HepG2 (cell line): ENCODE data around the gene GNA12.

Source experiments
- FOSL1 ChIP-seq: sonication (generic); formaldehyde crosslinking; IDR thresholded peaks from 2 replicates; pipeline ENCODE4 v1.9.0; 2021; ENCODE audit warnings: missing genetic modification reagents, borderline replicate concordance
- MYNN ChIP-seq: sonication (generic); formaldehyde crosslinking; IDR thresholded peaks from 2 replicates; pipeline ENCODE4 v1.4.0; 2020; ENCODE audit warnings: mild to moderate bottlenecking, low read depth, missing genetic modification reagents
- POLR2A ChIP-seq, 2 experiments: IDR thresholded peaks; 2 replicates each; pipeline ENCODE4 v1.6.1; 2011; ENCODE audit warnings: low read depth in 2 of 2, low read length in 2 of 2, mild to moderate bottlenecking in 1 of 2, moderate library complexity in 1 of 2; ENCODE audit not compliant: insufficient read depth in 1 of 2
- XRCC5 ChIP-seq: fragments of 200-400 bp; formaldehyde crosslinking; optimal IDR thresholded peaks from 2 replicates; pipeline ENCODE3; 2017; ENCODE audit warnings: mild to moderate bottlenecking, low read length
- TF ChIP-seq, protein P1 (sequence below): sonication (generic); formaldehyde crosslinking; IDR thresholded peaks from 2 replicates; pipeline ENCODE4 v1.5.0; 2020; ENCODE audit warnings: mild to moderate bottlenecking, missing genetic modification reagents, moderate library complexity

DNA sequence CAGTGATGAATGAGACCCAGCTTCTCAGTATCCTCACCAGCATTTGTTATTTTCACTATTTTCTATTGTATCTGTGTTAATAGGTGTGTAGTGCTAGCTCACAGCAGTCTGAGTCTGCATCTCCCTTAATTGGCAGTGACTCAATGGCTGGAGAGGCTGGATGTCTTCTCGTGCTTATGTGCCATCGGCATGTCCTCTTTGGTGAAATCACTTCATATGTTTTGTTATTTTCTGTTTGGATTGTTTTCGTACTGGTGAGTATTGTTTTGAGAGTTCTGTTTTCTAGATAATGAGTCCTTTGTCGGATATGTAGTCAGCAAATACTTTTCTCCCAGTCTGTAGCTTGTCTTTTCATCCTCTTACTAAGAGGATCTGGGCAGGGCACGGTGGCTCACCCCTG is 90.0 kb downstream of the GNA12 start:
- no peak for TF ChIP-seq XRCC5
- TF ChIP-seq, protein P1, sequence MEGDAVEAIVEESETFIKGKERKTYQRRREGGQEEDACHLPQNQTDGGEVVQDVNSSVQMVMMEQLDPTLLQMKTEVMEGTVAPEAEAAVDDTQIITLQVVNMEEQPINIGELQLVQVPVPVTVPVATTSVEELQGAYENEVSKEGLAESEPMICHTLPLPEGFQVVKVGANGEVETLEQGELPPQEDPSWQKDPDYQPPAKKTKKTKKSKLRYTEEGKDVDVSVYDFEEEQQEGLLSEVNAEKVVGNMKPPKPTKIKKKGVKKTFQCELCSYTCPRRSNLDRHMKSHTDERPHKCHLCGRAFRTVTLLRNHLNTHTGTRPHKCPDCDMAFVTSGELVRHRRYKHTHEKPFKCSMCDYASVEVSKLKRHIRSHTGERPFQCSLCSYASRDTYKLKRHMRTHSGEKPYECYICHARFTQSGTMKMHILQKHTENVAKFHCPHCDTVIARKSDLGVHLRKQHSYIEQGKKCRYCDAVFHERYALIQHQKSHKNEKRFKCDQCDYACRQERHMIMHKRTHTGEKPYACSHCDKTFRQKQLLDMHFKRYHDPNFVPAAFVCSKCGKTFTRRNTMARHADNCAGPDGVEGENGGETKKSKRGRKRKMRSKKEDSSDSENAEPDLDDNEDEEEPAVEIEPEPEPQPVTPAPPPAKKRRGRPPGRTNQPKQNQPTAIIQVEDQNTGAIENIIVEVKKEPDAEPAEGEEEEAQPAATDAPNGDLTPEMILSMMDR = no peak
- TF ChIP-seq POLR2A (IDR thresholded peaks at IDR 0.05; ENCODE audit: insufficient read depth in 1 of 2, low read depth in 2 of 2, low read length in 2 of 2) = no peak
- no peak for TF ChIP-seq MYNN (CRISPR knock-in tag)
- no peak for TF ChIP-seq FOSL1 (CRISPR knock-in tag)
